GM12891 (cell line): ENCODE data around the gene FGD2.

Experiments used
- PAX5 ChIP-seq: IDR thresholded peaks from 2 replicates; pipeline ENCODE4 v1.6.1; 2011; ENCODE audit warnings: low read length, moderate library complexity, mild to moderate bottlenecking; ENCODE audit not compliant: insufficient read depth, severe bottlenecking
- POLR2A ChIP-seq: IDR thresholded peaks from 2 replicates; pipeline ENCODE4 v1.6.1; 2011; ENCODE audit warnings: low read depth, low read length, control low read depth
- POLR2AphosphoS5 ChIP-seq: IDR thresholded peaks from 2 replicates; pipeline ENCODE4 v1.6.1; 2011; ENCODE audit warnings: low read depth, low read length, control low read depth
- SPI1 ChIP-seq: IDR thresholded peaks from 2 replicates; pipeline ENCODE4 v1.6.1; 2011; ENCODE audit warnings: low read depth, low read length, control low read depth
- TAF1 ChIP-seq: IDR thresholded peaks from 2 replicates; pipeline ENCODE4 v1.6.1; 2011; ENCODE audit warnings: low read depth, low read length, control low read depth

- TF ChIP-seq POLR2AphosphoS5: no peak
- TF ChIP-seq SPI1: no peak
- TF ChIP-seq POLR2A: no peak
- TF ChIP-seq TAF1: no peak
- TF ChIP-seq PAX5: no peak
Measured at GRCh38 chr6:37068356-37069270, 63.2 kb downstream of the FGD2 start.
